Measurements from ENCODE around the gene SMIM44.
A peak's percentile ranks its signal among the peaks of the same experiment; 100 is the strongest.

Gene SMIM44

GRCh38 chr19:3501780-3502179 is 18.5 kb upstream of the SMIM44 start:
- Histone ChIP-seq H3K27me3 (ENCODE audit: insufficient read depth, poor library complexity, severe bottlenecking) (no peaks in the 10 kb centered on the region), H3K27ac (ENCODE audit: poor library complexity, severe bottlenecking) (no peak overlapping the region), H3K4me3 (ENCODE audit: severe bottlenecking) (no peak overlapping the region), H3K9me3 (ENCODE audit: severe bottlenecking) (no peaks in the 10 kb centered on the region), H3K4me1 (ENCODE audit: insufficient read depth, poor library complexity, severe bottlenecking) (peaks cover 7% of the 10 kb centered on the region), H3K36me3 (ENCODE audit: low read depth) (no peaks in the 10 kb centered on the region)
- no peak for TF ChIP-seq CTCF (IDR thresholded peaks at IDR 0.05; ENCODE audit: poor library complexity, severe bottlenecking)
- ATAC-seq (ENCODE audit: low read depth) (no peak), DNase-seq (ENCODE audit: low spot score) (no peak)

GRCh38 chr19:3500429-3501101 is 17.3 kb upstream of the SMIM44 start, which contains the start of gene DOHH:
Gene DOHH, minus strand, starts transcription at chr19:3500674. Its CDS starts 3,860 bp downstream, at chr19:3496814.
- peak within 1 kb of the TSS; percentile 61 for H3K27ac ChIP-seq (ENCODE audit: poor library complexity, severe bottlenecking)
- H3K36me3 ChIP-seq (ENCODE audit: low read depth): peaks cover 11% of the 10 kb centered on the region
- no peaks in the 10 kb centered on the region for H3K27me3 ChIP-seq (ENCODE audit: insufficient read depth, poor library complexity, severe bottlenecking)
- no peaks in the 10 kb centered on the region for H3K9me3 ChIP-seq (ENCODE audit: severe bottlenecking)
- no peak for TF ChIP-seq CTCF (IDR thresholded peaks at IDR 0.05; ENCODE audit: poor library complexity, severe bottlenecking)
- peak within 1 kb of the TSS; percentile 72 for H3K4me3 ChIP-seq (ENCODE audit: severe bottlenecking)
- peaks cover 7% of the 10 kb centered on the region for H3K4me1 ChIP-seq (ENCODE audit: insufficient read depth, poor library complexity, severe bottlenecking)
- DNase-seq (ENCODE audit: low spot score): peak; percentile 88
- ATAC-seq (ENCODE audit: low read depth): peak; percentile 88

- peaks cover 17% of the 10 kb centered on the region for H3K36me3 ChIP-seq (ENCODE audit: low read depth)
- H3K4me3 ChIP-seq (ENCODE audit: severe bottlenecking): peak overlapping the region; percentile 72
- no peak for DNase-seq (ENCODE audit: low spot score)
- ATAC-seq (ENCODE audit: low read depth): peak; percentile 6; the same call in 1 of the 3 replicates
- H3K4me1 ChIP-seq (ENCODE audit: insufficient read depth, poor library complexity, severe bottlenecking): peaks cover 7% of the 10 kb centered on the region
- no peaks in the 10 kb centered on the region for H3K9me3 ChIP-seq (ENCODE audit: severe bottlenecking)
- no peaks in the 10 kb centered on the region for H3K27me3 ChIP-seq (ENCODE audit: insufficient read depth, poor library complexity, severe bottlenecking)
- TF ChIP-seq CTCF (IDR thresholded peaks at IDR 0.05; ENCODE audit: poor library complexity, severe bottlenecking): no peak
- peak overlapping the region; percentile 61 for H3K27ac ChIP-seq (ENCODE audit: poor library complexity, severe bottlenecking)
These were observed 16.6 kb upstream of the SMIM44 start for GRCh38 chr19:3499738-3500428.

- Histone ChIP-seq H3K9me3 (ENCODE audit: severe bottlenecking) (no peaks in the 10 kb centered on the region), H3K4me3 (ENCODE audit: severe bottlenecking) (no peak overlapping the region), H3K36me3 (ENCODE audit: low read depth) (peaks cover 24% of the 10 kb centered on the region), H3K4me1 (ENCODE audit: insufficient read depth, poor library complexity, severe bottlenecking) (peaks cover 7% of the 10 kb centered on the region), H3K27me3 (ENCODE audit: insufficient read depth, poor library complexity, severe bottlenecking) (no peaks in the 10 kb centered on the region), H3K27ac (ENCODE audit: poor library complexity, severe bottlenecking) (no peak overlapping the region)
- no peak for DNase-seq (ENCODE audit: low spot score)
- no peak for ATAC-seq (ENCODE audit: low read depth)
- no peak for TF ChIP-seq CTCF (IDR thresholded peaks at IDR 0.05; ENCODE audit: poor library complexity, severe bottlenecking)
These were observed 14.7 kb upstream of the SMIM44 start for GRCh38 chr19:3497757-3498520.

Measured in RWPE2 (cell line).